GM12874 (cell line): Measurements from ENCODE around the gene TLE1.

Experiments used
- CTCF ChIP-seq: IDR thresholded peaks from 2 replicates; pipeline ENCODE4 v1.5.1; 2011; ENCODE audit warnings: low read depth, mild to moderate bottlenecking, control low read depth, low read length, moderate library complexity; ENCODE audit not compliant: insufficient read depth

Gene TLE1

GRCh38 chr9:81591791-81592190 is 97.6 kb downstream of the TLE1 start:
- no peak for TF ChIP-seq CTCF

GRCh38 chr9:81590688-81591087 is 98.7 kb downstream of the TLE1 start:
- no peak for TF ChIP-seq CTCF

- no peak for TF ChIP-seq CTCF
Observed at GRCh38 chr9:81589819-81590218, 99.5 kb downstream of the TLE1 start.

DNA sequence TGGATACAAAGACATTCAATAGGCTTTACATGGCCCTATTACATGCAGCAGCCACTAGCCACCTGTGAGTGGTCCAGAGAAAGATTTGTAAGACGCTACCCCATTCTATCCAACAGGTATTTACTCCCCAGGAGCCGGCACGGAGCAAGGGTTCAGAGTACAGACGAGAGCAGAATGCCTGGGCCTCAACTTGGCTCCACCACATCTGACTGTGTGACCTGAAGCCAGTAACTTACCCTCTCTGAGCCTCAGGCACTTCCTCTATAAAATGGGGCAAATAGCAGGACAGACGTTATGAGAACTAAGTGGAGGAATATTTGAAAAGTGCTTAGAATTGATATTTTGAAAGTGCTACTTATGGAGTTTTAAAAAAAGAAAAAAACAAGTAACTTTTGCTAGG is 100.0 kb downstream of the TLE1 start:
- no peak for TF ChIP-seq CTCF

DNA sequence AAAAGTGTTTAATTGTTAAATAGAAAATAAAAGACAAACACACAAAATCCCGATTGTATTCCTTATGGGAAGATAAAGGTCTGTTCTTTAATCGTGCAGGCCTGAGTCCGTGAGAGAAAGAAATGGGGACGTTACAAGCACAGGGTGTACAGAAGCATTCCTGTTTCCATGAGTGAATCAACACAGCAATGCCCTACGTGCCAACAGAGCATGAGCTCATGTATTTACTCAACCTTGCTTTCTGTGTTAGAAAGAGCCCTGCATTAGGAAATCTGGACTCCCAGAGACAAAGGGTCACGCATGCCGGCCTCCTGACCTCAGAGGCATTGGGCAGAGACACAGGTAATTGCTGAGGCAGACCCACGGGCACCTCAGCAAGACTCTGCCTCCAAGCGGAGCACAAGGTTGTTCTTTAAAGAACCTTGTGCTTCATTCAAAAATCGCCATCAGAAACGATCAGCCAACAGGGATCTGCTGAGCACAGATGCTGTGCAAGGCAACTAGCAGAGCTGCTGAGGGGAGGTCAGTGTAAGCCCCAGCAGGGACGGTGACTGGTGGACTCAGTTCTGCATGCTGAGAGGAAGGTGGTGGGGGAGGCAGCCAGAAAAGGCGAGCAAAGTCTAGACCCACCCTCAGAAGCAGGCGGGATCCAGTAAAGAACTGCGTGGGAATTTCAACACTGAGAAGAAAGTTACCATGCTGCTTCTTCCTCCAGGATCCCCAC is 101.0 kb downstream of the TLE1 start:
- no peak for TF ChIP-seq CTCF

DNA sequence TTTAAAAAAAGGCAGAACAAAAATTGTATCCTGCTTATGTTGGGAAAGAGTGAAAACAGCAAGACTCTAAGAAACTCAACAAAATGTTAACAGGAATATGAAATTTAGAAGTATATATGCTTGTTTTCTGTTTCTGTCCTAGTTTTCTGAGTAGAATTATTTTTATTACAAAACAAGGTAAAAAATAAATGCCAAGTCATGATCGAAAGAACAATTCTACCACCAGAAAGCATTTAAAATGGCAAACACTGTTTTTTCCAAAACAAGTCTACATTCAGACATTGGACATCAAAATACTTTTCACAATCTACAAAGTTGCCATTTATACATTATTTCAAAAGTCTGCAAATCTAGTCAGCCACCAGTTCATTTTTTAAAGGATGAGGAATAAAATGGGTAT is 102.6 kb downstream of the TLE1 start:
- no peak for TF ChIP-seq CTCF

- TF ChIP-seq CTCF: no peak
Observed at GRCh38 chr9:81585191-81585763, 104.1 kb downstream of the TLE1 start.
